Right atrium auricular region (tissue), 2 donors: ENCODE data around the gene SPATA17. TPM values are rescaled to one million over a fixed set of nuclear protein-coding genes. Genes with fewer than 3 reads are reported as not detected.

Experiments
- DNase-seq: peaks from one replicate; pipeline ENCODE4 v3.0.0-alpha.2; 2019; ENCODE audit warnings: low spot score
- H3K27ac ChIP-seq, 2 donors: fragments of 200-600 bp; sonication (generic); 1 replicate in 1 of 2; 2 replicates in 1 of 2; pipeline ENCODE4 v1.5.1; 2016 to 2019
- H3K27me3 ChIP-seq, 2 donors: fragments of 200-600 bp; sonication (generic); one replicate each; pipeline versions ENCODE4 v1.5.1 to v1.6.0; 2017 to 2019
- H3K36me3 ChIP-seq: fragments of 200-600 bp; sonication (generic); one replicate; pipeline ENCODE4 v1.5.1; 2016
- H3K4me1 ChIP-seq, 2 donors: fragments of 200-600 bp; sonication (generic); one replicate each; pipeline versions ENCODE4 v1.5.1 to v1.6.0; 2017 to 2019
- H3K4me3 ChIP-seq, 2 donors: fragments of 200-600 bp; sonication (generic); 1 replicate in 1 of 2; 2 replicates in 1 of 2; pipeline ENCODE4 v1.5.1; 2017 to 2019; ENCODE audit warnings: mild to moderate bottlenecking in 1 of 2, moderate library complexity in 1 of 2
- H3K9me3 ChIP-seq, 2 donors: fragments of 200-600 bp; sonication (generic); one replicate each; pipeline ENCODE4 v1.5.1; 2019
- CTCF ChIP-seq, 2 donors: fragments of 200-600 bp; sonication (generic); IDR thresholded peaks; one replicate each; pipeline ENCODE4 v1.5.1; 2019; ENCODE audit warnings: antibody characterized with exemption in 2 of 2
- total RNA-seq, 2 donors: library from RNA; depleted of rRNA; stranded (reverse); fragments of >200 nt; gene quantifications; one replicate each; pipeline ENCODE4 v1.1.0, GENCODE V29; 2016

SPATA17 gene
- total RNA-seq, 2 donors from 2014 or later, result 0.41 to 3.0 TPM

DNA sequence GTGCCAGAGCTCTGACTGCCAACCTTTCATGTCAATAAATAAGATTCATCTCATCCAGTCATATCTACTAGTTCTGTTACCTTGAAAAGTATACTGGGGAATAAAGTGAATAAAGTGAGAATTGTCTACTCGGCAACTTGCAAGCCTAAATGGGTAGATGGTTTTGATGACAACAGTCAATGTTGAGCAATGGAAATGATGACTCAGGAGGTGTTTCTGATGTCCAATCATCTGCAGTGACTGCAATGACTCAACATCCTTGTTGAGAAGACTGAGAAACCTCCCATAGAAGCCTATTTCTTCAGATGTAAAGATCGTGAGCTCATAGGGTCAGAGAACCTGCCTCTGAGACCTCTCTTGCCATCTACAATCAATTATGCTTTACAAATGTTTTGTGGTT lies 276.4 kb downstream of the SPATA17 start:
- DNase-seq, result no peak
- H3K9me3 ChIP-seq, result no peaks in the 10 kb centered on the region
- TF ChIP-seq CTCF (IDR thresholded peaks at IDR 0.05), result no peak
- no peaks in the 10 kb centered on the region for H3K27me3 ChIP-seq
- no peaks in the 10 kb centered on the region for H3K36me3 ChIP-seq
- no peak overlapping the region for H3K27ac ChIP-seq
- no peaks in the 10 kb centered on the region for H3K4me1 ChIP-seq
- H3K4me3 ChIP-seq, result no peak overlapping the region

DNA sequence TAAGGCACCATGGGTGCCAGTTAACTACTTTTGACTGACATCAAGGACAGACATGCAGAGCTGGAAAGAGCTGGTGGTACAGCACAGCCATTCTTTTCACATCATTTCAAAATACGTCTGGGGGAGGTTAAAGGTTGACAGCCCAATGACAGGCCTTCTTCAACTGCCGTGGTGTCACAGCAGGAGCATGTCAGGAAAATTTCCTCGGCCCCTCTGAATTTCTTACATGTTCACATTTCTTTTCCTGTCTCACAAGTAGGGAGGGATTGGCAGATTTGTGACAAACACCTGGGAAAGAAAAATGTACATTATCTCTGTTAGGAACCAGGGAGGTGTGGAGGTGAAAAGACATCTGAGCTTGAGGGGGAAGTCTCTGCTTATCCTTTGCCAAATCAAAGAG lies 279.1 kb downstream of the SPATA17 start:
- H3K27me3 ChIP-seq, result no peaks in the 10 kb centered on the region
- no peak overlapping the region for H3K4me3 ChIP-seq
- no peak overlapping the region for H3K27ac ChIP-seq
- no peak for TF ChIP-seq CTCF (IDR thresholded peaks at IDR 0.05)
- H3K4me1 ChIP-seq, result no peaks in the 10 kb centered on the region
- no peak for DNase-seq
- H3K36me3 ChIP-seq, result no peaks in the 10 kb centered on the region
- H3K9me3 ChIP-seq, result no peaks in the 10 kb centered on the region

- Histone ChIP-seq H3K4me3 (no peak overlapping the region), H3K9me3 (no peaks in the 10 kb centered on the region), H3K4me1 (no peaks in the 10 kb centered on the region), H3K27ac (no peak overlapping the region), H3K36me3 (no peaks in the 10 kb centered on the region), H3K27me3 (no peaks in the 10 kb centered on the region)
- no peak for TF ChIP-seq CTCF (IDR thresholded peaks at IDR 0.05)
- DNase-seq, result no peak
Observed at GRCh38 chr1:217910791-217911320, 279.7 kb downstream of the SPATA17 start.

GRCh38 chr1:217911908-217912307 lies 280.8 kb downstream of the SPATA17 start:
- no peaks in the 10 kb centered on the region for H3K27me3 ChIP-seq
- no peak for DNase-seq
- no peaks in the 10 kb centered on the region for H3K9me3 ChIP-seq
- no peak overlapping the region for H3K4me3 ChIP-seq
- TF ChIP-seq CTCF (IDR thresholded peaks at IDR 0.05), result peak in 1 of 2 donors; percentile 32
- H3K4me1 ChIP-seq, result no peaks in the 10 kb centered on the region
- H3K27ac ChIP-seq, result no peak overlapping the region
- no peaks in the 10 kb centered on the region for H3K36me3 ChIP-seq

DNA sequence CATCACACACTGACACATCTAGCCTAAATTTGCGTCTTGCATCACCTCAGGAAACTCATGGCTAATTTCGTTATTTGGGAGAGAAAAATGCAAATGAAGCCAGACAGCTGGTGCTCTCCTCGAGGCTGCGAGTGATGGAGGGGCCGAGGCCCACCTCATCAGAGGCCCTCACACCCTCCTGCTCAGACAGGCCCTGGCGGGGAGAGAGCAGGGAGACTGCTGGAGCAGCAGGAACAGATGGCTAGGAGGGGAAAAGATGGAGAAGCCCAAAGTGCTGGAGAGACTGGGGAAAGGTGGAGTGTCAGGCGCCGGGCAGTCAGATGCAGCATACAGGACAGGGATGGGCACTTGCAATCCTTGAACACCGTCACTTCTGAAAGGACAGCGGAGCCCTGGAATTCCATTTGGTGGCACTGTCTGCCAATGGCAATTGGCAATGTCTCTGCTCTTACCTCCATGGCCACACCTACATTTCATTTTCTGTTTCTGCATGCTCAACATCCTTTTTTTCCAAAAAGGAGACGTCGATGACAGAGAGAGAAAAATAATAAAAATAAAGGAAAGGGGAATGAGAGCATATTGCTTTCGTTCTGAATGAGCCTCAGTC lies 286.2 kb downstream of the SPATA17 start:
- no peak for DNase-seq
- Histone ChIP-seq H3K27me3 (no peaks in the 10 kb centered on the region), H3K4me3 (no peak overlapping the region), H3K4me1 (no peaks in the 10 kb centered on the region), H3K9me3 (no peaks in the 10 kb centered on the region), H3K27ac (no peak overlapping the region), H3K36me3 (no peaks in the 10 kb centered on the region)
- TF ChIP-seq CTCF (IDR thresholded peaks at IDR 0.05), result no peak
